ENCODE results near the gene LPCAT1.
A peak's percentile ranks its signal among the peaks of the same experiment; 100 is the strongest.

LPCAT1 gene

DNA sequence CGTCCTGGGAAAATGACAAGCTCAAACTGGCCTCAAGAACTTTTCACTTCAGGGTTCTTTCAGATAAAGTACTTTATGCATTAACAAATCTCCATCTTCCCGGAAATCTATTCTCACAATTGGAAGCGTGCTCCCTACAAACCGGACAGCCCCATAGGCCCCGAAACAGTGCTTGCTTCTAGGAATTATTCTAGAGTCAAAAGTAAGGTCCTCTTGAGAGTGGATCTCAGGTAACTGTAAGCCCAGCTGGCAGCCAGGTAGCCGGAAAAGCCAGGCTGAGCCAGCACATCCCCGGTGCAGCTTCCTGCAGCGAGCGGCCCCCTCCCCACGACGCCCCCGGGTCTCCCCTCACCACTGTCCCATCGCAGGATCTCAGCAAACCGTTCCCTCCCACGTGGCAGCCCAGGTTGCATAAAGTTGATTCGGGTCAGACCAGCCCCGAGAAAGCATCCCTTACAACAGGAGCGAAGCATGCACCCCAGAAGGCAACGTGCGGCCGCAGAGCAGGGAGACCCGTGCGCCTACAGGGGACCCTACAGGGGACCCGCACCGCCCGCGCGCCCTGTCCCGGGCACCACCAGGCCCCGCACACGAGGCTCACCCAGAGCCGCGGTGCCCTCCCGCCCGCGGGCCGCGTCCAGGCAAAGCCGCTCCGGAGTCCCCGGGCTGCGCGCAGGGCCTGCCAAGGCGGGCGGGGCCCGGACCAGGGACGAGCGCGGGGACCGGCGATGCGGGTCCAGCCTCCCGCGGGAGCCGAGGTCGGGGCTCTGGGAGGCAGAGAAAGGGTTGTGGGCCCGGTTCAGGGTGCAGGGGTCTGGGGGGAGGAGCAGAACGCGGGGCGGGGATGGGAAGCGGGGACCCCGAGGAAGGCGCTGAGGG lies 920 bp downstream of the LPCAT1 start:
- H3K4me3 ChIP-seq (ENCODE audit: low read depth, low read length), result peak overlapping the region; percentile 75
- TF ChIP-seq CTCF (IDR thresholded peaks at IDR 0.05; ENCODE audit: low read depth, low read length), result no peak

GRCh38 chr5:1521671-1522600 lies 1.8 kb downstream of the LPCAT1 start:
- H3K4me3 ChIP-seq (ENCODE audit: low read depth, low read length), result peak overlapping the region; percentile 75
- no peak for TF ChIP-seq CTCF (IDR thresholded peaks at IDR 0.05; ENCODE audit: low read depth, low read length)

GRCh38 chr5:1520791-1521453 lies 2.8 kb downstream of the LPCAT1 start:
- no peak for TF ChIP-seq CTCF (IDR thresholded peaks at IDR 0.05; ENCODE audit: low read depth, low read length)
- H3K4me3 ChIP-seq (ENCODE audit: low read depth, low read length), result peak overlapping the region; percentile 75; the same call in 1 of the 2 replicates

DNA sequence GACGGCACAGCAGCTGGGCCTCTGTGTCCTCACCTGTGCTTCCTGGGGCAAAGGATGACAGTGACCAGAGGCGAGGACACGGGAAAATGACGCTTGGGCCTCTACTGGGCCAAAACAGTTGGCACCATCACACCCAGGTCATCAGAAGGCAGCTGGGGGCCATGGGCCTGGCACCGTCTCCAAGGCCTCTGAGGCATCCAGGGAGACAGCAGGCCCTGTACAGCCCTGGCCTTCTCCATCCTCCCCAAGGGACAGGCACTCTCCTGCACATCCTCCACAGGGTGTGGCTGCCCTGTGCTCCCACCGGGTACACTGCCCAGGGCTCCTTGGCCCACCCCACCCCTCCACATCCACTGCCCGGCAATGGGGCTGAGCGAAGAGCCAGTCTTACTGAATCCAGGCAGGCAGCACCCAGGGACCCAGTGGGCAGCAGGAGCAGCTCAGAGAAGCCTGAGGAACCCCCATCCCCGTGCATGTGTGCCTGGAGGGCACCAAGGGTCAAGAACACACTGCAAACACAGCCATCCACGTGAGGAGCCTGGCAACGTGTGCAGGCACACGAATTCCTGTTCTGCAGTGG lies 4.0 kb downstream of the LPCAT1 start:
- no peak overlapping the region for H3K4me3 ChIP-seq (ENCODE audit: low read depth, low read length)
- no peak for TF ChIP-seq CTCF (IDR thresholded peaks at IDR 0.05; ENCODE audit: low read depth, low read length)

DNA sequence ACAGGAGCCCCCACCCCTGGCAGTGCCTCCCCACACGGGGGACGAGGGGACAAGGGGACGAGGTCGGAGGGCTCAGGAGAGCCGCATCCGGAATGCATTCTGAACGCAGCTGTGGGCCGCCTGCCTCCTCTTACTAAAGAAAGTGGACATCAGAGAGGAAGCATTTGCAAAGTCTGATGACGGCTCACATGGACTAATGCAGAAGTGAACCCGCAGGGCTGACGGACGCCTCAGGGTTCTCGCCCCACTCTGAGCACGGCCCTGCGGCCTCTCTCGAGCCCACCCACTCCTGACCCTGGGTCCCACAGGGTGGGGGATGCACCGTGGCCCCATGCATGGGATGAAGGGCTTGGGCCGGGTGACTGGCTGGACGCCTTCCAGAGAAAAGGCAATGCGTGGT lies 5.9 kb downstream of the LPCAT1 start:
- H3K4me3 ChIP-seq (ENCODE audit: low read depth, low read length), result no peak overlapping the region
- TF ChIP-seq CTCF (IDR thresholded peaks at IDR 0.05; ENCODE audit: low read depth, low read length), result no peak

DNA sequence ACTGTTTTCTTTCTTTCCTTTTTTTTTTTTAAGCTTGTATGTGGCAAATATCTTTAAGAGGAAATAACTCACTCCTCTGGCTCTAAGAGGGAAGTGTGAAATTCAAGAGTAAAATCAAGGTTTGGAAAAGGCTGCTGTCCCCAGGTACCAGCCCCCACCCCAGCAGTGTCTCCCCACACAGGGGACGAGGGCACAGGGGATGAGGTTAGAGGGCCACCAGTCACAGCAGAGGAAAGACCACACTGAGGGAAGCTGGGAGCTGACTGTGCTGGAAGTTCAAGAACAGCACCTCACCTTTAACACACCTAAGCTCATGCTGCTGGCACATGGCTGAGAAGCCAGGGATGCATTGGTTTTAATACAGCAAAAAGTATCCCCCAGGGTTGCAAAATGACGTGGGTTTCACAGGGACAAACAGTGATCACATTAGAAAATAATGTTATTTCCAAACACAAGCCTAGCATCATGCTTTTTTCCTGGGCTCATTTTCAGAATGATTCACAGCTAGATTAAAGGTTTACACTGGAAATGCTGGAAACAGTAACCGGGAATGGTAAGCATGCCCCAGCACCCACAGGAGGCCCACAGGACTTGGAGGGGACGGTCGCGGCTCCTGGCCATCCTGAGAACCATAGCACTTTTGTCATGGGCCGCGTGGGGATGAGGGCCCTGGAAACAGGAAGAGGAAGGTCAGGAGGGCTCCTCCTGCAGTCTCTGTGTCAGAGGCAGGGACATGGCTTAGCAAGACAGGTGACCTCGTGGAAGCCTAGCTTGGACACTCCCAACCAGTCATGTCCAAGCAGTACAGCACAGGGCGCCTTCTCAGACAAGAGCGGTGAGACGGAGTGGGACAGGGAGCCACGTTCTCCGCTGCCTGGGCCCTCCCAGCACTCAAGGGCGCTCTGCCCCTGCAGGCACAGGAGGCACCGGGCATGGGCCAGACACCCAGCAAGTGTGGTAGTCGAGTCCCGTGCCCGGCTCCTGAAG lies 6.9 kb downstream of the LPCAT1 start:
- no peak overlapping the region for H3K4me3 ChIP-seq (ENCODE audit: low read depth, low read length)
- no peak for TF ChIP-seq CTCF (IDR thresholded peaks at IDR 0.05; ENCODE audit: low read depth, low read length)

Data from WI38 (cell line).